Measurements from ENCODE around the gene IGSF6.
"Not testable (repeated sequence)": the region's sequence is repeated elsewhere in the genome, so short reads cannot be mapped to it uniquely, and the experiment has no call there.

IGSF6 gene

DNA sequence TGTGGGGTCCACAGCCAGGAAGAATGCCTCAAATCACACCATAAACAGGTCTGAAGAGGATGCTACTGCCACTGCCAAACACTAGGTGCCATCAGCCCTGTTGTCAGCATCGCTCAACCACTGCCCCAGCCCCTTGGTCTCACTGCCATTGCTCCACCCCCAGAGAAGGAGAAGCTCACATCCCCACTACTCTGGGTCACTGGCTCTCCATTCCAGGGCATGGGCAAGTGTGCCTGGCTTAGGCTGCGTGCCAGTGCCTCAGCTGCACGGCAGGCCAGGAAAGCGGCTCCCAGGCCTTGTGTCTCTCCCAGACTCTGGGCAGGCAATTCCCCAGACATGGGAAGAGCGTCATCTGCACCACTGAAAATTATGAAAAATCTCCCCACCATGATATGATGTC lies 1.2 kb upstream of the IGSF6 start:
- no peak for DNase-seq

DNA sequence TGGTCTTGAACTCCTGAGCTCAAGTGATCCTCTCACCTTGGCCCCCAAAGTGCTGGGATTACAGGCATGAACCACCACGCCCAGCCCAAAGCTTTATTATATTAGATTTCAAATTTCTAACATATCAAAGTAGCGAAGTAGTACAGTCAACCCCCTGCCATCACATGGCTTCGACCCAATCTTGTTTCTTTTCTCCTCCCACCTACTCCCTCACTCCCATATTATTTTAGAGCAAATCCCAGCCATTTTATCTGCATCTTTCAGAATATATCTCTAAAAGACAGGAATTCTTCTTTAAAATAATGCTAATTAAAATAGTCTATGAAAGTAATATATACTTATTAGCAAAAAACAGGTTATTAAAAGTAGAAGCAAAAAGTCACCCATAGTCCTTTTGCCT lies 893 bp downstream of the IGSF6 start:
- no peak for DNase-seq

DNA sequence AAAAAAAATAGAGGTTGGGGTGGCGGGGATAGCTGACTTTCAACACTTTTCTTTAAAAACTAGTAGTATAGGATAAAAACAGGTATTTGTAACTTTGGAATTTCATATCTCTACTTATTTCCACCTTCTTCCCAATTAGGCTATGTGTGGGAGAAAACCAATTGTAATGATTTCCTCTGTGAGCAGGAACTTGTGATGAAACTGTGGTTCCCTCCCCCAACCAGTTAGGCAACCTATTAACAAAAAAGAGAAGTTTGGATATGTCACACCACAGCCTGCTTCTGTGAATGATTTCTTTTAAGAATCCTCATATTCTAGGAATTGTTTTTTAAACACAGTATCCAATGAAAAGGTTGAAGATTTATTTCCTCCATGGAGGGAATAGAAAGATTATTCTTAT lies 1.9 kb downstream of the IGSF6 start:
- no peak for DNase-seq

DNA sequence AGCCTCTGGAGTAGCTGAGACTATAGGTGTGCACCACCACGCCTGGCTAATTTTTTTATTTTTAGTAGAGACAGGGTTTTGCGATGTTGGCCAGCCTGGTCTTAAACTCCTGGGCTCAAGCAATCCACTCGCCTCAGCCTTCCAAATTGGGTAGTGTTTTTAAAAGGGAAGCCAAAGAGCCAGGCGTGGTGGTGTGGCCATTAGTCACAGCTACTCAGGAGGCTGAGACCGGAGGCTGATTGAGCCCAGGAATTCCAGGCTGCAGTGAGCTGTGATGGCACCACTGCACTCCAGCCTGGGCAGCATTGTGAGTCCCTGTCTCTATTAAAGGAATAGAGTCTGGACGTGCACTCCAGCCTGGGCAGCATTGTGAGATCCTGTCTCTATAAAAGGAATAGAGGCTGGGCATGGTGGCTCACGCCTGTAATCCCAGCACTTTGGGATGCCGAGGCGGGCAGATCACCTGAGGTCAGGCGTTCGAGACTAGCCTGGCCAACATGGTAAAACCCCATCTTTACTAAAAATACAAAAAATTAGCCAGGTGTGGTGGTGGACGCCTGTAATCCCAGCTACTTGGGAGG lies 2.5 kb downstream of the IGSF6 start:
- not testable (repeated sequence) for DNase-seq

DNA sequence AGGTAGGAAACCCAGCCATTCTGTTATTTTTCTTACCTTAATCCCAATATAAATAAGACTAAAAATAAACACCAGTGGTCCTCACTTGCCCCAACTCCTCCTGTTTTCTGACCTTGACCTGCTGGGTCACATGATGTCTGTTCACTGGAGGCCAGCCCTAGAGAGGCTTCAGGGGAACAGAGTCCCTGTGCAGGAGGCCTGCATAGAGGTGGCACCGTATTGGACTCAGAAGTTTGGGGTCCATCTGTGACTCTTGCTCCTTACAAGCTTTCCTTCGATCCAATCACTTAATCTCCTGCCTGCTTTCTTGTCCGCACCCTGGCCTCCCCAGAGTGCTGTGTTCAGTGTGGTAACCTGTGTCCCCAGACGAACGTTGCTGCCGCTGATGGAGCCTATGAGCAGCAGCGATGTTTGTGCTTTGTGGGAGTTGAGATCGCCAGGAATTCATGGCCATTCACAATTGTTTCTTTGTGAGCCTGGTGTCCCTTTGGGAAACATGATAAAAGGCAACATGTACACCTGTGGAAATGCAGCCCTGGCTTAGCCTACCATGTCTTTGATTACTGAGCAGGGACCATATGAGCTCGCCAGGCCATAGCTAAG lies 4.7 kb downstream of the IGSF6 start:
- no peak for DNase-seq

DNA sequence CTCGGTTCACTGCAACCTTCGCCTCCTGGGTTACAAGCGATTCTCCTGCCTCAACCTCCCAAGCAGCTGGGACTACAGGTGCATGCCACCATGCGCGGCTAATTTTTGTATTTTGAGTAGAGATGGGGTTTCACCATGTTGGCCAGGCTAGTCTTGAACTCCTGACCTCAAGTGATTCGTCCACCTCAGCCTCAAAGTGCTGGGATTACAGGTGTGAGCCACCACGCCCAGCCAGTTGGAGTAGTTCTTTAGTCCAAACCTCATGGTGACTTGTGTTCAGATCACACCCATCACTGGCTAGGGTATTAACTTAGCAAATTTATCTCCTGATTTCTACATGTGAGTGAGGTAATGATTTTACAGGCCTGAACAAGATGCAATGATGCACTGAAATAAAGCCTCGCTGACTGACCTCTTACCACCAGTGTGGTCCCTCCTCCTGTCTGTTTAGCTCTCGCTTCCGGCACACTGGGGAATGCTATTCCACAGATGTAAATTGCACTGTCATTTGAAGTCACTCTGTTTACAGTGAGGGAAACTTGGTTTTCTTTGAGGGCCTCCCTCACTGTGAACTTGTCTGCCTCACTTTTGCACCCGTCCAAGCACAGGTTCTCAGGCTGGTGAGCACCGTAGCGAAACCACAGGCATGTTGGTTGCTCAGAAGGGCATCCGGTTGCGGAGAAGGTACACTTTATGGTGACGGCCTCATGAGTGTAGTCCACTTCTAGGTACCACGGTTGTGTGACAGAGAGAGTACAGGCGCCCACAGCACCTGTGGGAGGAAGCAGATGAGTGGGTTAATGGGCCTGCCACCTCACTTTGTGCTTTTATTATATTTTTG lies 5.5 kb downstream of the IGSF6 start:
- DNase-seq = no peak

DNA sequence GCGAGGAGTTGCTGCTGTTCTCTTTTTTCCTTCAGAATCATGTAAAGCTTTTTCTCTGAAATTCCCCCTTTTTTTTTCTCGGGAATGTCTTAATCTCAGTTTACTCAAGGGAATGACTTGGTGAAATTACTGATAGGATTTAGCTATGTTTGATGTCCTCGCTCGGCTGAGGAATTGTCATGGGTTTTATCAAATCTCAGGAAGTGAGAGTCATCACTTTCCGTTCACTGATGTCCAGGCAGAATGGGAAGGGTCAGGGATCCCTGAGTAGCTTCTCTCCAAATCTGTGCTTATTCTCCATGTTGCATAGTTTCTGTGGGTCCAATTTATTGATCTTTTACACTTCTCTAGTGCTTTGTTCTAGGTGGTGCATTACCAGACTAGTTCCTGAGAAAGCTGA lies 6.3 kb downstream of the IGSF6 start:
- DNase-seq = no peak

DNA sequence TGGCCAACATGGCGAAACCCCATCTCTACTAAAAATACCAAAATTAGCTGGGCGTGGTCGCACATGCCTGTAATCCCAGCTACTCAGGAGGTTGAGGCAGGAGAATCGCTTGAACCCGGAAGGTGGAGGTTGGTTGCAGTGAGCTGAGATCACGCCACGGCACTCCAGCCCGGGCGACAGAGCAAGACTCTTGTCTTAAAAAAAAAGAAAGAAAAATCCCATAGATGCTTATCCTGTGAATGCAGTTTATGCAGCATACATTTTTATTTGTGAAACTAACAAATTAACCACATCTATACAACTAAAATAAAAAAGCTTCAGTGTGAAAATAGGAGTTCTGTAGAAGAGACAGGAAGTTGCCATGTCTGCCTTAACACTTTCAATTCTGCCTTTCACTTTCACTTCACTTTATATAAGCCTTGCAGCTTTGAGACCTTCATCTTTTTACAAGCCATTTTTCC lies 7.1 kb downstream of the IGSF6 start:
- DNase-seq = no peak

DNA sequence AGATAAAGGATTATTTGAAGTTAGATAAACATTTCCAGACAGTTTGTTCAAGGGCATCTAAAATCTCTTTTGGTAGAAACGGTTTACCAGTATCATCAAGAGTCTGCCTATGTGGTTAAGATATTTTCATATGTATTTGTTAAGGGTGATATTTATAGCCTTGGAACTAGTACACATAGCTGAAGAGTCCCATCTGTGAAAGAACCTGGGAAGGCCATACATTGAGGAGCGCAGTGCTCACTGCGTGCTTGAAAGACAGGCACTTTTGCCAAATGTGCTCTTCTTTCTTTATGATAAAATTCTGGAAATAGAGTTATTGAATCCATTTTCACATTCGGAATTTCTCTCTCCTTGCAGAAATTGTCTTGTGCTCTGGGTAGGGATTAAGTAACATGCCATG lies 7.7 kb downstream of the IGSF6 start:
- no peak for DNase-seq

DNA sequence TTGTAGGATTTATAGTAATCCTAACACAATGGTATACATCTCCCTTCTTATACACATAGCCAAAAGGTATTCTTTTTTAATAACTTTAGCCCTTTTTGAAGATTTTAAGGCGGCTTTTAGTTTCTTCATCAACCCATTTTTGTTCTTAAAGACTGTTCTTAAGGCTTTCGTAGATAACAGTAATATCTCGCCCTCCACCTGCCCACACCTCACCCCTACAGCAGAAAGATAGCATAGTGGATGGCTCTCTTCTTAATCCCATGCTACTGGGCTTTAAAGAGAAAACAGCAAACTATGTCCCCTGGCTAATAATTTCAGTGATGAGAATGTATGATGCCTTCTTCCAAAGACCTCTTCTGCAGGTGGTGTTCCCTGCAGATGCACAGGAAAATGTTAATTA lies 8.6 kb downstream of the IGSF6 start:
- no peak for DNase-seq

DNA sequence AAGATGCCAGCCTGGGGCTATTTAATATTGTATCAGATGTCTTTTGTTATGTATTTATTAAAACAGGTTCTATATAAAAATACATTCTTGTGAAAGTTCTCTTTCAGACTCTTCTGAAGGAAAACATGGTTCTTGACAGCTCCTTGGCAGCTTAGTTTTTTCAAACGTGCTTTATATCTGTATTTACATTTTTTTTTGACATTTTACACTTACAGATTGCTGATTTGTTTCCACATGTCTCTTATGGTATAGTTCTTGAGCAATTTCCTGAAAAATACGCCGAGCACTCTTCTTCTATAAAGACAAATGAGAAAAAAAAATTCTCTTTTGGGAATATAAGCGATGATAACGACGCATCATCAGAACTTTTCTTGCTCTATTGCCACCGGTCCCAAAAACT lies 9.5 kb downstream of the IGSF6 start:
- no peak for DNase-seq

DNA sequence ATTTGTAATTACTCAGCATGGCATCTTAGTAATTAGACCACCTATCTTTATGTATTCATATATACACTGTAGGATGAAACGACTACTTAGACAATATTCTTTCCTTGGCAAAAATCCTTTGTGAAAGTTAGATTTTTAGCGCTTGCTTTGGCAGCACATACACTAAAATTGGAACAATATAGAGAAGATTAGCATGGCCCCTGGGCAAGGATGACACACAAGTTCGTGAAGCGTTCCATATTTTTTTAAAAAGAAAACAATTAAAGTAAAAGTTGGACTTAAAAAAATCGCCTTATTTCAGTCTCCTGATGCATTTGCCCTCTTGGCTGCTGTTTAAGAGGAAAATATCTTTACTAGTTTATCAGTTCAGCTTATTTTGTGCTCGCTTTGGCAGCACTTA lies 10.5 kb downstream of the IGSF6 start:
- DNase-seq = no peak

DNA sequence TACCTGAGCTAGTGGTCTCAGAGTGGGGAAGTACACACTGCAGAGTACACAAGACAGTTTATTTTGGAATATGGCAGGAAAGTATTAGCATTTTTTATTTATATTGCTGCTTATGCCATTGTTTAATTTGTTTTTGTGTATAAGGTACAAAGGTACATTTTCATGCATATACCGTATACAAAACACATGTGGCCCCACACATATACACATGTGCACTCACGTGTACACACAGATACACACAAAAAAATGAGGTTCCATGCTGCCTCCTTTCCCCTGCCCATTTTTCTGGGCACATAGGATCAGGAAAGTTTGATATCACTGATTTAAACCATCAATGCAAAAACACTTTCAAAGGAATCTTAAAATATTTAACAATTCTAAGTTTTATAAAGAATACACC lies 12.9 kb downstream of the IGSF6 start:
- no peak for DNase-seq

DNA sequence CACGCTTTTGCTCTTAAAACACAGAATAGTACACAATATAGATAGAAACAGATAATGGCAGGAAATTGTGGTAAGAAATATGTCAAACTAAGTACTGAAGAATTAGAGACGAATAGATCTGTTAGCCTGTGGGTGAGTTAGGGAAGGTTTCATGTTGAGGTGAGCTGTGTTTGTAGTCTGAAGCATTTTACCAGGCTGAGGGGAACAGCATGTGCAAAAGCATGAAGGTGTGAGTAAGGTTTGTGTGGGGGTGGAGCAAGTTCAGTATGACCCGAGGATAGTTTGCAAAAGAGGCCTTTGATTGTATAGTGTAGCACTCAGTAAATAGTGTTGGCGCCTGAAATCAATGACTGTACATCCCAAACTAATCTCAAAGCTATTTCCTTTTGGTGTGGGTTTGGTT lies 13.8 kb downstream of the IGSF6 start:
- DNase-seq = peak; percentile 59

DNA sequence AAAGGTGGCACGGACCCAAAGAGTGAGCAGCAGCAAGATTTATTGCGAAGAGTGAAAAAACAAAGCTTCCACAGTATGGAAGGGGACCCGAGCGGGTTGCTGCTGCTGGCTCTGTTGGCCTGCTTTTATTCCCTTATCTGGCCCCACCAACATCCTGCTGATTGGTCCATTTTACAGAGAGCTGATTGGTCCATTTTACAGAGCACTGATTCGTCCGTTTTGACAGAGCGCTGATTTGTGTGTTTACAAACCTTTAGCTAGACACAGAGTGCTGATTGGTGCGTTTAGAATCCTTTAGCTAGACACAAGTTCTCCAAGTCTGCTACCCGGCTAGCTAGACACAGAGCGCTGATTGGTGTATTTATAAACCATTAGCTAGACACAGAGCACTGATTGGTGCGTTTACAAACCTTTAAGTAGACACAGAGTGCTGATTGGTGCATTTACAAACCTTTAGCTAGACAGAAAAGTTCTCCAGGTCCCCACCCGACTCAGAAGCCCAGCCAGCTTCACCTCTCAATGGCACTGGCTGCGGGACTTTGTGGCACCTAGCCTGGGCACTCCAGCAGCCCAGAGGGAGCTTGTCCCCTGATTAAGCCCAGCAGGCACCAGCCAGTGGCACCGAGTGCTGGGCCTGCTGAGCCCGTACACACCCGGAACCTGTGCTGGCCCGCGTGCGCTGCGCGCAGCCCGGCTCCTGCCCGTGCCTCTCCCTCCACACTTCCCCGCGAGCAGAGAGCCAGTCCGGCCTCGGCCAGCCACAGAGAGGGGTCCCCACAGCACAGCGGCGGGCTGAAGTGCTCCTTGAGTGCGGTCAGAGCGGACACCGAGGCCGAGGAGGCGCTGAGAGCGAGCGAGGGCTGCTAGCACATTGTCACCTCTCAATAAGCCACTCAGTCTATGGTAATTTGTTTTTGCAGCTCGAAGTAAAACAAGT lies 15.1 kb downstream of the IGSF6 start:
- no peak for DNase-seq

DNA sequence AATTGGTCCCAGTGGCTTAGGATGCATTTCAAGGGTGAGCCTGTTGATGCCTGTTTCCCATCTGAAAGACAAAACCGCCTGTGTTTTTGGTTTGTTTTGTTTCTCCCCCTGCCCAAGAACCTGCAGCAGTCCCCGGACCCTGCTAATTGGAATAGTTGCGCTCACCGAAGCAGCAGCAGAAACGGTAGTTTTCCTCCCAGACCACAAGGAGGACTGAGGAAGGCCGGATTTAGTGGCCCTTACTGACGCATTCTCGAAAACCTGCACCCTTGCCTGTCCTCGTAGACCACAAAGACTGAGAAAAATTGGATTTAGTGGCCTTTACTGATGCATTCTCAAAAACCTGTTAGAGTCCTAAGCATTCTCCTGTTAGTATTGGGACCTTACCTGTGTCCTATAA lies 16.7 kb downstream of the IGSF6 start:
- DNase-seq = not testable (repeated sequence)

DNA sequence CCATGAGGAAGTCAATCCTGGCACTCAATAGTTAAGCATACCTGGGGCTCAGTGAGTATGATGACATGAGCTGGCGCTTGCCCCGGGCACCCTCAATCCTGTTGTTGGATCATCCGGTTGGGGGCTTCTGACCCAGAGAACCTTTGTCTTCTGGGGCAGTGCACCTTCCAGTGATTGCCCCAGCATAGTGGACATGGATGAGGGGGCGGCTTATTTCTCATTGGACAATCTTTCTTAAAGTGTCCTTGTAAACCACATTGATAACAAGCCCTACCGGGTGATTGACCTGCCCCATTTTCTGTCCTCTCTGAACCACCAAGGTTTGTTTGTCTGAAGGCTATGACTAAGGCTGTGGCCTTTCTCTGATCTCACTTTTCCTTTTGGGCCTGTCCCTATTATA lies 18.2 kb downstream of the IGSF6 start:
- no peak for DNase-seq

DNA sequence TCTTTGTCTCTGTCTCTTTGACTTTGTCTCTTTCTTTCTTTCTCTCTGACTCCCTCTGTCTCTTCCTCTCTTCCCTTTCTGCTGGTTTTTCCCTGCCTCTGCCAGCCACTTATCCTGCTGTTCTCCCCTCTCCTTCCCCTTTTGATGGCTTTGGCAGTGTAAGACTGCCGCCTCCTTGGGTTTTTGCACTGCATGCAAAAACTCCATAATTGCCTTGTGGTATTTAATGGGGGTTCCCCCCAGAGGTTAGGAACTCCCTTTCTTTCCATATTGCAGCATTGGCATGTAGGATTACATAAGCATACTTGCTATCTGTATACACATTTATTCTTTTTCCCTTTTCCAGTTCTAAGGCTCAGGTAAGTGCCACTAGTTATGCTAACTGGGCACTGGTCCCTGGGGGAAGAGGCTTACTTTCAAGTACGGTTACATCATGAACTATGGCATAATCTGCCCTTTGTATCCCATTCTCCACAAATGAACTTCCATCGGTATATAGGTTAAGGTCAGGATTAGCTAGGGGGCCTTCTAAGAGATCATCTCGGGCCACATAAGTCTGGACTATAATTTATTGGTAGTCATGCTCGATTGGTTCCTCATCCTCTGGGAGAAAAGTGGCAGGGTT lies 20.3 kb downstream of the IGSF6 start:
- not testable (repeated sequence) for DNase-seq

DNA sequence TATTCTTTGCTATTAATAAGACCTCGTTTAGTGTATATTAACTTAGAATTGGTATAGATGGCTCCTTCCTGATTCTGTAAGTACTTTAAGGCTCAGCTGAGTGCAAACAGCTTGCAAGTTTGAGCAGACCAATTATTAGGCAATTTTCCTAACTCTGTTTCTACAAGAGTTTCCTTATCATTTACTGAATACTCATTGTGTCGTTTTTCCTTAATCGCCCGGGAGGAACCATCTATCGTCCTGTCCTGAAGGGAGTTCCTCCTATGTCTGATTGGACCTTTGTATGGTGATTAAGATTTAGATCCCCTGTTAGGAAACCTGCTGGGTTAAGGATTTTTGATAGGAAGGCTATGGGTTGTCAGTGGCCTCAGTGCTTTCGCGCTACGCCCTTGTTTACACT lies 21.0 kb downstream of the IGSF6 start:
- not testable (repeated sequence) for DNase-seq

DNA sequence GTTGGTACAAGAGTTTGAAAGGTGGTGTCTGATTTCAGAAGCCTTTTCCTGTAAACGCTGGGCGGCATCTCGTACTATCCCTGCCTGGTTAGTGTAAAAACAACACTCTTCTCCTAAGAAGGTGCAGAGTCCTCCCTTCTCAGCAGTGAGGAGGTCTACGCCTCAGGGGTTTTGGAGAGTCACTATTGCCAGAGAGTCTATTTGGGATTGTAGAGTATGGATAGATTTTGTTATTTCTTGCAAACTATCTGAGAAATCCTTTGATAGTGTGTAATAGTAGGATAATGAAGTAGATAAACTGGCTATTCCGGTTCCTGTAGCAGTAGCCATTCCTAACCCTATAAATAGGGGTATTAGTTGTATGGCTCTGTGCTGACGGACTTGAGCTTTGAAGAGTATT lies 21.5 kb downstream of the IGSF6 start:
- not testable (repeated sequence) for DNase-seq

DNA sequence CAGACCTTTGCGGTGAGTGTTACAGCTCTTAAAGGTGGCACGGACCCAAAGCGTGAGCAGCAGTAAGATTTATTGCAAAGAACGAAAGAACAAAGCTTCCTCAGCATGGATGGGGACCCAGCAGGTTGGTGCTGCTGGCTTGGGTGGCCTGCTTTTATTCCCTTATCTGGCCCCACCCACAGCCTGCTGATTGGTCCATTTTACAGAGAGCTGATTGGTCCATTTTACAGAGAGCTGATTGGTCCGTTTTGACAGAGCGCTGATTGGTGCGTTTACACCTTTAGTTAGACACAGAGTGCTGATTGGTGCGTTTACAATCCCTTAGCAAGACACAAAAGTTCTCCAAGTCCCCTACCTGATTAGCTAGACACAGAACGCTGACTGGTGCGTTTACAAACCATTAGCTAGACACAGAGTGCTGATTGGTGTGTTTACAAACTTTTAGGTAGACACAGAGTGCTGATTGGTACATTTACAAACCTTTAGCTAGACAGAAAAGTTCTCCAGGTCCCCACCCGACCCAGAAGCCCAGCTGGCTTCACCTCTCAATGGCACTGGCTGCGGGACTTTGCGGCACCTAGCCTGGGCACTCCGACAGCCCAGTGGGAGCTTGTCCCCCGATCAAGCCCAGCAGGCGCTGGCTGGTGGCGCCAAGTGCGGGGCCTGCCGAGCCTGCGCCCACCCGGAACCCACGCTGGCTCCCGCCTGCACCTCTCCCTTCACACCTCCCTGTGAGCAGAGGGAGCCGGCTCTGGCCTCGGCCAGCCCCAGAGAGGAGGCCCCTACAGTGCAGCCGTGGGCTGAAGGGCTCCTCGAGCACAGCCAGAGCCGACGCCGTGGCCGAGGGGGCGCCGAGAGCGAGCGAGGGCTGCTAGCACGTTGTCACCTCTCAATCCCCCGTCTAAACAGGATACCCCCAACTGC lies 22.5 kb downstream of the IGSF6 start:
- not testable (repeated sequence) for DNase-seq
